Raji (cell line): ENCODE measurements around the gene AP1M2.
A peak's percentile ranks its signal among the peaks of the same experiment; 100 is the strongest.

Experiments used
- POLR2A ChIP-seq: IDR thresholded peaks from 2 replicates; pipeline ENCODE4 v1.6.1; 2011; ENCODE audit warnings: low read depth, low read length, control low read depth; ENCODE audit not compliant: insufficient read depth

Gene AP1M2

DNA sequence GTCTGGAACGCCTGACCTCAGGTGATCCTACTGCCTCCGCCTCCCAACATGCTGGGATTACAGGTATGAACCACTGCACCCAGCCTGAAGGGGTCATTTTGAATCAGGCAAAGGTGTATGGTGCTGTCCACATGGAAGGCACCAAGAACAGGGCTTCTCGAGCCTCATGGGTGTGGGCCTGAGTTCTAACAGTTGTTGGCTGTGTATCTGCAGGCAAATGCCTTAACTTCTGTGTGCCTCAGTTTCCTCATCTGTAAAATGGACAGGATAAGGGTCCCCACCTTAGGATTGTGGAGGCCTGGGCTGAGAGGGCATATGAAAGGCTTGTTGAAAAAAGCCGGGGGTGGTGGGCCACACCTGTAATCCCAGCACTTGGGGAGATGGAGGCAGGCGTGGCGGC is 9.2 kb downstream of the AP1M2 start:
- no peak for TF ChIP-seq POLR2A

DNA sequence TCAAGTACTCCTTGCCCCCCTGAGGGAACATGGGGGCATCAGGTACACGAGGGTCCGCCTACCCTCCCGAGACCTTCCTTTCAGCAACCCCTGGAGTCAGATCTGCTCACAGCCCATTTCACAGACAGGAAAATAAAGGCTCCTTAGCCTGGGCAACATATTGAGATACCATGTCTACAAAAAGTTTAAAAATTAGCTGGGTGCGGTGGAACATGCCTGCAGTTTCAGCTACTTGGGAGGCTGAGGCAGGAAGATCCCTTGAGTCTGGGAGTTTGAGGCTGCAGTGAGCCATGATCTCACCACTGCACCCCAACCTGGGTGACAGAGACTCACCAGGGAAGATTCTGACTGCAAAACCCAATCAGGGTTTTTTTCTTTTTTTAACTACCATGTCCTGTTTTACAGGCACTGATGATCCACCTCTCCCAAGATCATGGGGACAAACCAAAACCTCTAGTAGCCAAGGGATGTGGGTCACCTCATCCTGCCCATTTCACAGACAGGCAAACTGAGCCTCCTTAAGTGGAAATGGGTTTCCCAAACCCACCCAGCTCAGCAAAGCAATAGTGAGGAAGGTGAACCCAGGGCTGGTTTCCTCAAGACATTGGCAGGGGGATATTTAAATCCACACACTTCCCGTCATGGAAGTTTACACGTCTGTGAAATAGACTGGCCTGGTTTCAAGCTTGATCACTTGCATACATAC is 11.9 kb downstream of the AP1M2 start:
- TF ChIP-seq POLR2A = no peak

GRCh38 chr19:10574462-10574861 is 12.7 kb downstream of the AP1M2 start:
- TF ChIP-seq POLR2A = no peak

GRCh38 chr19:10568826-10569651 is 18.1 kb downstream of the AP1M2 start, which contains the start of gene CDKN2D:
TSS of gene CDKN2D (minus strand) at chr19:10568979. CDS start at chr19:10568653, 326 bp downstream.
- peak; percentile 52 for TF ChIP-seq POLR2A

- TF ChIP-seq POLR2A = no peak
Observed at GRCh38 chr19:10568062-10568825, 18.9 kb downstream of the AP1M2 start.

- TF ChIP-seq POLR2A = no peak
Observed at GRCh38 chr19:10567656-10568055, 19.5 kb downstream of the AP1M2 start.

DNA sequence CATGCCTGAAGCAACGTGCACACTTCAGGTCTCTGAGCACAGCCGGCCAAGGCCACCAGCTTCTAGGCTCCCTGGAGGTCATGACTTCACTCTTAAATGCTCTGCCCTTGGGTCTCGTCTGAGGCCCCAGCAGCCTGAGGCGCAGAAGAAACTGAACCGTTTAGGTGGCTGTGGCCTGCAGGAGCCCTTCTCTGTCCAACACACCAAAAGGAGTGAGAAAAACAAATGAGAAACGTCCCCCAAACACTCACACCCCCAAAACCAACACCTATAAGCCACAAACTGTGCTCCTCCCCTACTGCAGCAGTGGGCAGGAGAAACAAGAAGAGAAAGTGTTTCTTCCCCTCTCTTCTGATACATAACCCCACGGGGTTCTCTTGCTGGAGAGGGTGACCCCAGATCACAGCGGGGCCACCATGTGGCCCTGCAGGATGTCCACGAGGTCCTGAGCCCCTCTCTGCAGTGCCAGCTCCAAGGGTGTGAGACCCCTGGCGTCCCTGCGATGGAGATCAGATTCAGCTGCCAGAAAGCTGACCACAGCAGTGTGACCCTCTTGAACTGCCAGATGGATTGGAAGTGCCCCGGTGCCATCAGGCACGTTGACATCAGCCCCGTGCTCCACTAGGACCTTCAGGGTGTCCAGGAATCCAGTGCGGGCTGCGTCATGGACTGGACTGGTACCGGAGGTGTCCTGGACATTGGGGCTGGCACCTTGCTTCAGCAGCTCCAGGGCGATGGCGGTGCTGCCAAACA is 20.3 kb downstream of the AP1M2 start:
- TF ChIP-seq POLR2A = no peak

- no peak for TF ChIP-seq POLR2A
Observed at GRCh38 chr19:10566408-10566657, 20.8 kb downstream of the AP1M2 start.

DNA sequence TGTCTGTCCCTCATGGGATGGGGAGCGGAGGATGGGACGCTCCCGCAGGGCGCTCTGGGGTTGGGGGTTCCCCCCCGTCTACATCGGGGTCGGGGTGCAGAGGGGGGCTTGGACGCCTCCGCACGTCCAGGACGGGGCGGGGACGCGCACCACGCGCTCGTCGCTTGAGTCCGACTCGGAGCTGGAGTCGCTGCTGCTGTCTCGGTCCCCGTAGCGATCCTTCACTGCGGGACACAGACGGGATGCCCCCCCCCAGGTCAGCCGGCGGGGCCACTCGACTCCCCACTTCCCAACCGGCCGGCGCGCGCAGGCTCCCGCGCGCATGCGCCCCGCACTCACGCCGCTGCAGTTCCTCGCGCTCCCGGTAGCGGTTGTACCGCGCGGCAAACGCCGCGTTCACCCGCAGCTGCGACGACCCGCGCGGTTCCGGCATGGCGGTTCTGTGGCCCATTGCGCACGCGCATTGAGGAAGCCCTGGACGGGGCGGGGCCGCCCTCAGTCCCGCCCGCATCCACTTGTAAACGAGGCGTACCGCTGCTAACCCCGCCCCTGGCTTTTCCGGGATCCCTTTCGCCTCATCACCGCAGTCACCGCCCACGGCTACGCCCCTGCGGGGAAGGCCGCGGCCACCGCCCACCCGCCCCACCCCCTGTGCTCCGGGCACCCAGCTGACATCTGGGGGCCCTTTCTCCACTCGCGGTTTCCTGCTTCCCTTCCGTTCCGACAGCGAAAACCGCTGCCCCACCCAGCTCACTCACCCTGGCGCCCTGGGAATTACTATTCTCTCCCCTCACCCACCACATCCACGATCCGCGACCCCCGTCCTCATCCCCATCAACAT is 21.3 kb downstream of the AP1M2 start, which contains the start of gene KRI1:
Gene KRI1 (minus strand): TSS at position 444 of the 841 bp plus-strand sequence. CDS start 11 bp downstream, at position 433.
- peak; percentile 95 for TF ChIP-seq POLR2A

GRCh38 chr19:10565028-10565566 is 22.0 kb downstream of the AP1M2 start:
- no peak for TF ChIP-seq POLR2A

DNA sequence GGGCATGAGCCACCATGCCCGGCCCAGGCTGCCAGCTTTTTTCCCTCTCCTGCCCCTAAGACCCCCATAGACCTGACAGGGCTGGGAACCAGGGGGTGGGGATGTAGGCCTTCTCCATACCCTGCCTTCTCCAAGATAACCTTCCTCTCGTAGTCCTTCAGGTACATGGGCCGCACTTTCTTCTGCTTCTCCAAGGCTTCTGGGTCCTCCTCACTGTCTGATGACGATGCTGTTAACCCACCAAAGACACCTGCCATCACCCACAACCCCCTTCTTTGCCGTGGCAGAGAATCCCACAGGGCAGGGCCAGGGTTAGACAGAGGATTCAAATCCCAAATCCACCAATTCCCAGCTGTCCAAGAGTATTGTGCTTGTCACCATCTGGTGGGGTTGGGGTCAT is 24.5 kb downstream of the AP1M2 start:
- TF ChIP-seq POLR2A = no peak

DNA sequence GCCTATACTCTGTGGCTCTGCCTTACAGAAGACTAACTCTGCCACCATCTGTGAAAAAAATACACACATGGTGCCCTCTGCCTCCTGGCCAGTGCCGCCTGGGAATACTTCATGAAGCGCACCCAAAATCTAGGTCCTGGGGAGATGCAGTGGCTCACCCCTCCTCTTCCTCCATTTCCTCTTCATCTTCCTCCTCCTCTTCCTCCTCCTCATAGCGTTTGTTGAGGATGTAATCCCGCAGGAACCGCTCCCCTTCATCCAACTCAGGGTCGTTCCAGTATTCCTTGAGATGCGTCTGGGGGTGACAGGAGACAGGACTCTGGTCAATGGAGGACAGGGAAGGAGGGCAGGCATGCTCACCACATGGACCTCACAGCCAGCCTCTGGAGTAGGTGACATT is 27.0 kb downstream of the AP1M2 start:
- TF ChIP-seq POLR2A = no peak

- TF ChIP-seq POLR2A = no peak
Observed at GRCh38 chr19:10557603-10558197, 29.4 kb downstream of the AP1M2 start.
